ENCODE data around the gene ZFP1.
"Not testable (repeated sequence)": the region's sequence is repeated elsewhere in the genome, so short reads cannot be mapped to it uniquely, and the experiment has no call there.

The ZFP1 gene

DNA sequence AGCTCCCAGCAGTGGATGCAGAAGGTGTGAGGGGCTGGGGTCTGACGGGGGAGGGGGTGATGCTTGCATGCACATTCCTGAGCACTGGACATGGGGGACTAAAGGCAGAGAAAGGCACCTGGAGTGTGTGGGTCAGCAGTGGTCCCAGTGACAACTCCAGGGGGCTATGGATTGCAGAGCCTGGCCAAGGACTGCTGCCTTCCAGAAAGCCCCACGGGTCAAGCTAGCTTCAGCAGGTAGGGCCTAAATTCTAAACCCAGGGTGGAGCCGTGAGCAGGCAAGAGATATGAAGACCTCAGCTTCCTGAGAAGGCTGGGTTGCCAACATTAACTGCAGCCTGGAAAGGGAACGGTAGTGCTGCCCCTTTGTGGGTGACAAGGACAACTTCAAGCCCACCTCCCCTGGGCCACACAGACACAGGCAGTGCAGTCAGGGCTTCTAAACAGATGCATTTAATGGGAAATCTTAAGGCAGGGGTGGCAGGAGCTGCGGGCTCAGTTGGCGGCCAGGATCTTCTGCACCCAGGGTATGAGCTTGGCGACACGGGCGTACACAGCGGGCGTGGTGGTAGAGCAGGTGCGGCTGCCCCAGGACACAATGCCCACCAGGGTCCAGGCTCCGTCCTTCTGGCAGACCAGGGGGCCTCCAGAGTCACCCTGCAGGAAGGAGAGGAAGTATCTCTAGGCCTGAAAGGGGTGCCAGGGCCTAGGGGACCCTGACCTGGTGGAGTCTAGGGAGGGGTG, 55.5 kb downstream of the ZFP1 start:
- no peak for DNase-seq (ENCODE audit: low read depth in 2 of 2)

DNA sequence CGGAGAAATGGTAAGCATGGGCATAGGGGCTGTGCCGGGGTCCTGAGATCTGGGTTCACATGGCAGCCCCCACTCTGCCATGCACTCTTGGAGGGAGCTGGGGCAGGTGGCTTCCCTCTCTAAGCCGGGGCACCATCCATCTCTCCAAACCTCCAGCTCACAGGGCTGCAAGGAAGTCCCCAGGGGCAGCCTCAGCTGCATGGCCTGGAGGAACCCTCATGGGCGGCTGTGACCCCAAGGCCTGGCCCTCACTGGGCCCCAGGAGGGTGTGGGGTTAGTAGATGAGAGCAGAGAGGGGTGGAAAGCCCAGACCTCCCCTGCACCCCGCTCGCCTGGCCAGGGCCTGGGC, 56.1 kb downstream of the ZFP1 start:
- DNase-seq (ENCODE audit: low read depth in 2 of 2) = no peak

DNA sequence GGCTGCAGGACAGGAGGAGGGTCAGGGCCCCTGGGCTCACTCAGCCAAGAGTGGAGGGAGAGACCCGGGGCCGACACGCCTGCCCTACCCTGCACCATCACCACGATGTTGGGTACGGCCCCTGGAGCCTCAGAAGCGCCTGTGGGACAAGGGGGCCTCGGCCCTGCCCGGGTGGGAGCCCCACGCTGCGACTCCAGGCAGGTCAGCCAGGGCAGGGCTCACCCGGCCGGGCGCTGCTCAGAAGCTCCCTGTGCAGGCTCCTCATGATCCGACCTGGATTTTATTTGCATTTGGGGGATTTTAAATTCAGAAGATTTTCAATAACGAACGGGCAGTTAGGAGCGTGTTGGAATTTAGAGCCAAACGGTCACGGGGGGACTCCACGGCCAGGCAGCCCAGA, 56.6 kb downstream of the ZFP1 start:
- DNase-seq (ENCODE audit: low read depth in 2 of 2) = not testable (repeated sequence)

DNA sequence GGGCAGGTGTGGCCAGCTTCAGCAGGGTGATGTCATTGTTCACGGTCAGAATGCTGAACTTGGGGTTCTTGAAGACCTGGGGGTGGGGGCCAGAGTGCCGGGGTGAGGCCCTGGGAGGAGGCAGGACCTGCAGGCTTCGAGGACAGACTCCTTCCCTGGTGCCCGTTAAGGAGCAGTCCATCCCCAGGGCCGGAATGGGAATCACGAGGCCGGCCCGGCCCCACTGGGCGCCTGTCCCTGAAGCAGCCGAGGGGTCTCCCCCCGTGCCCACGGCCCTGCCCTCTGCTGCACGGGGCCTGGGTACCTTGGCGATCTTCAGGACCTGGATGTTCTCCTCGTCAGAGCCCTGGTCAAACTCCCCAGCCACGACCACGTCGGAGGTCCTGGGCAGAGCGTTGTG, 57.1 kb downstream of the ZFP1 start:
- not testable (repeated sequence) for DNase-seq (ENCODE audit: low read depth in 2 of 2)

DNA sequence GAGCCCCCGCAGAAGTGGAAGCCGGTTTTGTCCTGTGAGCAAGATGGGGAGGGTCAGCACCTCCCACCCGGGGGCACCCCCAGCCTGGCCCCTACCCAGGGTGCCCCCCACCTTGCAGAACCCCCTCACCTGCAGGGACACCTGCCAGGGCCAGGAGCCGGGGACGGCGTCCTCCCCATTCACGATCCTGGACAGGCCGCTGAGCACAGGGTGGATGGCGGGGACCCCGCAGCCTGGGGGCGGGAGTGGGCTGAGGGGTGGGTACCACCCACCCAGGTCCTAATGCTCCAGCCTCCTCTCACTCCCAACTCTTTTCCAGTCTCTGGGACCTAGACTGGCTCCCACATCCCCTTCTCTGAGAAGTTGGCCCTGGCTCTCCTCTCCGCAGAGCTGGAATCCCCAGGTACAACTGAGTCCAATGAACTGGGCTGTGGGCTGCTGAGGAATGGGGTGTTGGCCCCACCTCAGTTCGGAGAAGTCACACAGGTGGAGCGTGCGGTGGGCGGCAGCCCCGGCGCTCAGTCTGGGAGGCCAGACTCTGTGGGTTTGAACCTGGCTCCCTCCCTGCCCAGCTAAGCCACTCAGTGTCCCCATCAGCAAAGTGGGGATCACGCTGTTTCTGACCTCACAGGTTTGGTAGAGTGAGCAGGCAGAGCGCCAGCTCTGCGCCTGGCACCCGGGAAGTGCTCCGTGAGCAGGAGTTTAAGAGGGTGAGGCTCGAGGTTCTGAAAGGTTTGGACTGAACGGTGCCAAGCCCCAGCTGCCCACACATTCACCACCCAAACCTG, 57.8 kb downstream of the ZFP1 start:
- DNase-seq (ENCODE audit: low read depth in 2 of 2) = not testable (repeated sequence)

DNA sequence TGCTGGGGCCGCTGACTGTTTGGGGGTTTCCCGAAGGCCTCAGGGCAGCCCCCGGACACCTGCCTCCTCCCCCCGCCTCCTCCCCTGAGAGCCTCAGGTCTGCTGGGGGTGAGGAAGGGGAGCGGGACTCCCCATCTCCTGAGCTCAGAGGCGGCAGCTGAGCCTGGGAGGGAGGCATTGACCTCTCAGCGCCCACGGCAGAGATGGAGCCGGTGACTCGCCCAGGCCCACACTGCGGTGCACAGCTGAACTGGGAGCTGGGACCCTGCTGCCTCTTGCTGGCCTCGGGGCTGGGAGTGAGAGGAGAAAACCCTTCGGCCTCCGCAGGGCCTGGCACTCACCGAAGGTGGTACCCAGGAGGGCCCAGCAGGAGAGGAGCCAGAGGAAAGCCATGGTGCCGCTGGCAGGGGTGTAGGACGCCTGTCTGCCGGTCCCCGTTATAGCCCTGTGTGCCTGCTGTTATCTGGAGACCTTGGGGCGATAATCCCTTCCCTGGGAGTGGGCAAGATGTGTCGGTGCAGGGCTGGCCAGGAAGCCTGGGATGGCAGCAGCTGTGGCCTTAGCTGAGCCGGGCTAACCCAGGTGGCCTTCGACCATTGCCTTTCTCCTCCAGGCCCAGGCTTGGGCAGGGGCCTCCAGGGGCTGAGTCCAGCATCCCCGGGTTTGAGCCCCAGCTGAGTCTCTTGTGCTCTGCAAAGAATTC, 58.6 kb downstream of the ZFP1 start, which contains the start of gene CTRB2:
CTRB2 (minus strand) TSS at position 413 of the 703 bp plus-strand sequence; CDS start at position 393, 20 bp downstream.
- DNase-seq (ENCODE audit: low read depth in 2 of 2) = no peak

DNA sequence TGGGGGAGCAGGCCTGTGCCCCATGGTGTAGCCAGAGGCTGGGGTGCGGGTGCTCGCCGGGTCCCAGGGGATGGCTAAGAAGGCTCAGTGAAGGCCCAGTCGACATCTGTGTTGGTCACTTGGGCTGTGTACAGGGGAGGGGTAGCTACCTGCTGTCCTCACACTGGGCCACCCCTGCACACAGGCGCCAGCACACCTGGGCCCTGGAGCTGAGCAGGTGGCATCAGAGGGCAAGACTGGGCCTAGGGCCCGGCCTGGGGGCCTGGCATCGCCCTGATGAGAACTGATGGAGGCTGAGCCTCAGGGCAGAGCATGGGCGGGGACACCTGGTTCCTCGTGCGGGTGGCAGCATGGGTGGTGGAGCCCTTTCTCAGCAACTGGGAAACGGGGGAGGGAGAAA, 59.5 kb downstream of the ZFP1 start:
- no peak for DNase-seq (ENCODE audit: low read depth in 2 of 2)

DNA sequence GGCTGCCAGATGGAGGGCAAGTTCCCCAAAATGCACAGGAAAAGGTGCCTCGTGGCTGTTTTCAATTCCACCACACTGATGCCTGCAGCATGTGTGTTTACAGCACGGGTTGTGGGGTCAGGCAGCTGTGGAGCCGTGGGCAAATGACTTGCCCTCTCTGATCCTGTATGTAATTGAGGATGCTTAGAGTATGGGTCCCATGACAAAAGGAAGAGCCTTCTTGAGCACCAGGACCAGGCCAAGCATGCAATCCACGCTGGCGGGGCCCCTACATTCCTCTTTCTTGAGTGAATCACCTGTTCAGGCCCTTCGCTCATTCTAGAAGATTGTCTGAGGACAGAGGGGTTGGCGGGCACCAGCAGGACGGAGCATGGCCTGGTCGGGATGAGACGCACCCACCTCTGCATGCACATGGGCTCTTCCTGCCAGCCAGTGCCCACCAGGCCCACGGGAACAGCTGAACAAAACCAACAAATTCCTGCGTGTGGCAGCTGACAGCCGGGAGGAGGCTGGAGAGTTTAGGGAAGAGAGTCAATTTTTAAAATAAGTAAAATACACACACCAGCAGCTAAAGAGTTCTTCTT, 60.0 kb downstream of the ZFP1 start:
- no peak for DNase-seq (ENCODE audit: low read depth in 2 of 2)

DNA sequence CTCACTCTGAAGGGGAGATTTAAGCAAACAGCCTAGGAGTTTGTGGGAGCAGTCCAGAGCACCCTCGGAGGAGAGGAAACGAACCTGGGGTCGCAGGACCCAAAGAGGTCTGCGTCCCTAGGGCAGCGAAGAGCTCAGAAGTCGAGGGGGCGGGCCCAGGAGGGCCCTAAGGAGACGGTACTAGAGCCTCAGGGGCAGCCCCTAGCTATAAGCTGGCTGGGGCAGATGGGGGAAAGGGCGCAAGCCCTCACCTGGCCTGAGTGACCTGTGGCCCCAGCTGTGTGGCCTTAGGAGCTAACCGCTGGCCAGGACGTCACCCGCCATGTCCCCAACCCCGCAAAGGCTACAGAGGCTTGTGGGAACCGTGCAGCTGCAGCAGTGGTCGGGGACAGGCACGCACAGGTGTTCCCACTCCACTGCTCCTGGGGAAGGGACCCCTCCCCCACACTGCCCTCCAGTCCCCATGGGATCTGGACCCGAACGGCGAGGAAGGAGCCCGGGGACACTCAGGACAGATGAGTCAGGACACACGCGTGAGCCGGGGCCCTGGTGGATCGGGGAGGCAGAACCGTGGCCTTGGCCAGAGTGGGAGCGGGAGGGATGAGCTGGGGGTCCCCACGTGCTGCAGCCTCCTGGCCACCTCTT, 60.7 kb downstream of the ZFP1 start:
- no peak for DNase-seq (ENCODE audit: low read depth in 2 of 2)

DNA sequence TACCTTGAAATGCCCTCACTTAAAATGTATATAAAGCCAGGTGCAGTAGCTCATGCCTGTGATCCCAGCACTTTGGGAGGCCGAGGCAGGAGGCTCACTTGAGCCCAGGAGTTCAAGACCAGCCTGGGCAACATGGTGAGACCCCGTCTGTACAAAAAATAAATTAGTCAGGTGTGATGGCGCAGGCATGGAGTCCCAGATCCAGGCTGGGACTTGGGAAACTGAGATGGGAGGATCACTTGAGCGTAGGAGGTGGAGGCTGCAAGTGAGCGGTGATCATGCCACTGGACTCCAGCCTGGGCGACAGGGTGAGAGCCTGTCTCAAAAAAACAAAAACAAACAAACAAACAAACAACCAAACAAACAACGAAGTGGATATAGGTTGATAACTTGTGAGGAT, 61.2 kb downstream of the ZFP1 start:
- DNase-seq (ENCODE audit: low read depth in 2 of 2) = not testable (repeated sequence)

DNA sequence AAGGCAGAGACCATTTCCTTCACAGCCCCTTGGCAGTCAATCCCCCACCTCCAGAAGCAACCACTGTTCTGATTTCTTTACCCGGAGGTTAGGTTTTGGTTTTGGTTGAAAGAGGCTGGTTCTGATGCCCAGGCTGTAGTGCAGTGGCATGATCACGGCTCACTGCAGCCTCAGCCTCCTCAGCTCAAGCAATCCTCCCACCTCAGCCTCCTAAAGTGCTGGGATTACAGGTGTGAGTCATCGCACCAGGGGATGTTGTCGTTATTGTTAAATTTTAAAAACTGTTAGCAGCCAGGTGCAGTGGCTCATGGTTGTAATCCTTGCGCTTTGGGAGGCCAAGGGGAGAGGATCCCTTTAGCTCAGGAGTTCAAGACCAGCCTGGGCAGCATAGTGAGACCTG, 61.6 kb downstream of the ZFP1 start:
- no peak for DNase-seq (ENCODE audit: low read depth in 2 of 2)

DNA sequence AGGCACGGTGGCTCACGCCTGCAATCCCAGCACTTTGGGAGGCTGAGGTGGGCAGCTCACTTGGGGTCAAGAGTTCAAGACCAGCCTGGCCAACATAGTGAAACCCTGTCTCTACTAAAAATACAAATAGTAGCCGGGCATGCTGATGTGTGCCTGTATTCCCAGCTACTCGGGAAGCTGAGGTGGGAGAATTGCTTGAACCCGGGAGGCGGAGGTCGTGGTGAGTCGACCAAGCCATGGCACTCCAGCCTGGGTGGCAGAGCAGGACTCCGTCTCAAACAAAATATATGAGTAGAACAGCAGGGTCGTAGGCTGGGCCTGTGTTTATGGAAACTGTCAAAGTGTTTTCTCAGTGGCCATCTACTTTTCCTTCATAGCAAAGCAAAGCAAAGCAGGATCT, 63.0 kb downstream of the ZFP1 start:
- not testable (repeated sequence) for DNase-seq (ENCODE audit: low read depth in 2 of 2)

DNA sequence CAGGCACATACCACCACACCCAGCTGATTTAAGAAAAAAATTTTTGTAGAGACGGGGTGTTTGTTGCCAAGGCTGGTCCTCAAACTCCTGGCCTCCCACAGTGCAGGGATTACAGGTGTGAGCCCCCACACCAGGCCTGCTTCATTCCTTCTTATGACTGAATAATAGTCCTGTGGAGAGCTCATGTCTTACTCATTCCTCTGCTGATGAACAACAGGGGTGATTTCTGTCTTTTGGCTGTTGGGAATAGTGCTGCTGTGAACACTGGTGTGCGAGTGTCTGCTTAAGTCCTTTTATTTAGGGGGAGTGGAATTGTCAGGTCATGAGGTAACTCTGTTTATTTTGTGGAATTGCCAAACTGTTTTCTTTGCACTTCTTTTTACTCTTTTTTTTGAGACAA, 67.8 kb downstream of the ZFP1 start:
- no peak for DNase-seq (ENCODE audit: low read depth in 2 of 2)

DNA sequence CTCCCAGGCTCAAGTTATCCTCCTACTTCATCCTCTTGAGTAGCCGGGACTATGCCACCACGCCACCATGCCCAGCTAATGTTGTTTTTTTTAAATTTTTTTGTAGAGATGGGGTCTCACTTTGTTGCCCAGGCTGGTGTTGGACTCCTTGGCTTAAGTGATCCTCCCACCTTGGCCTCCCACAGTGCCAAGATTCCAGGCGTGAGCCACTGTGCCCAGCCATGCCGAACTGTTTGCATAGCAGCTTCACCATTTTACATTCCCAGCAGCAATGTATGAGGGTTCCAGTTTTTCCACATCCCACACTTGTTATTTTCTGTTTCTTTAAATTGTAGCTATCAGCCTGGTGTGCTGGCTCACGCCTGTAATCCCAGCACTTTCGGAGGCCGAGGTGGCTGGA, 68.3 kb downstream of the ZFP1 start:
- DNase-seq (ENCODE audit: low read depth in 2 of 2) = no peak

DNA sequence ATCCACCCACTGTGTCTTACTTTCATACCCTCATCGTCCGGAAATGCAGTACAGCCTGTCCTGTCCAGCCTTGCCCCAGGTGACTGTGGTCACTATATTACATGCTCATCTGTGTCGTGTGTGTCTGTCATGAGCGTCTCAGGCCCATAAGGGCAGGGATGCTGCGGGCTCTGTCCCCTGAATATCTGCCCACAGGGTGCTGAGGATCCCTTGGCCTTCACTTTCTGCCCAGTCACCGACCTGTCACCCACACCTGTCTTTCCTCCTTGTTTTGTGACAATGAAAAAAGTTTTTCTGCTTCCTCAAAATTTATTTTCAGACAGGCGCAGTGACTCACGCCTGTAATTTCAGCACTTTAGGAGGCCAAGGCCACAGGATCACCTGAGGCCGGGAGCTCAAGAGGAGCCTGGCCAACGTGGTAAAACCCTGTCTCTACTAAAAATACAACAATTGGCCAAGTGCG, 69.1 kb downstream of the ZFP1 start:
- no peak for DNase-seq (ENCODE audit: low read depth in 2 of 2)

DNA sequence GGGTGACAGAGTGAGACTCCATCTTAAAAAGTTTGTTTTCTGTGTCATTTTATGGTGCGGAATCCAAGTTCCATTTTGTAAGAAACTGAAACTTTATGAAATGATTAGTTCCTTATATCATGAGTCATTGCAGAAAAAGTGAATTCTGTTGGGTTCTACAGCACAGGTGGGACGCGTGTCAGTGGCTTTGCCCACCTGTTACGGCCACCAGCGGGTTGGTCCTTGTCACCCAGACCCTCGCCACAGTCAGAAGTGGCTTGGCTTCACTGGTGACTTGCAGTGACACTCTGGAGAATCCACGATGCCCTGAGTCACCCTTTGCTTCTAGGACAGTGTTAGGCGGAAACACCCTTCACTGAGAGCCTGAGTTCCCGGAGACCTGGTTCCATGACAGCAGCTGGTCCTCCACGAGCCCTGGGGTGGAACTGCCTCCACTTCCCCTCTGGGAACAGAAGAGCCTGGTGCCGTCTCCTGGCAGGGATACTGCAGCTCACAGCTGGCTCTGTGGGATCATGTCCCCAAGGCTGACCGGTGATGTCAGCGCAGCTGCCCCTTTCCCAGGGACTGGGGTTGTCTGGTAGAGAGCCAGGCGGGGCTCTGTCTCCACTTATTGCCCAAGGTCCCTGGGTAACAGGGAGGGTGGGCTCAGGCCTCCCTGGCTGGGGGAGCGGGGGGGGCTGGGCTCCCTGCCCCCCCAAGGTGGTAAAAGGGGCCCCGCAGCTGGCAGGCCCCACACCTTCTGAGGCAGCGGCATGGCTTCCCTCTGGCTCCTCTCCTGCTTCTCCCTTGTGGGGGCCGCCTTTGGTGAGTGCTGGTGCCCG, 70.1 kb downstream of the ZFP1 start, which contains the start of gene CTRB1:
CTRB1 (plus strand) TSS at position 733 of the 821 bp plus-strand sequence; CDS start at position 753, 20 bp downstream.
- DNase-seq (ENCODE audit: low read depth in 2 of 2) = no peak

DNA sequence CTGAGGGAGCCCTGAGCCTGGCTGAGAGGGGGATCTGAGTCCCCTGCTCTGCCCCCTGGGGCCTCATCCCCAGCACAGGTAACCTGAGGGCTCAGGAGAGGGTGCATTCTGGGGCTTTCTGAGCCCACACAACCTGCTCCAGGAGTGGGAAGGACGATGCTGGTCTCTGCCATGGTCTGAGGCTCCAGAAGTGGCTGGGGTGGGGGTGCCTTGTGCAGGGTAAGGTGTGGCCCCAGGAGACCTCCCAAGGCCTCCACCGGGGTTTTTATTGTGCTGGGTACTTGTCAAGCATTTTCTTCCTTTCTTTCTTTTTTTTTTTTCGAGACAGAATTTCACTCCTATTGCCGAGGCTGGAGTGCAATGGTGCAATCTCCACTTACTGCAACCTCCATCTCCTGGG, 70.8 kb downstream of the ZFP1 start:
- DNase-seq (ENCODE audit: low read depth in 2 of 2) = no peak

DNA sequence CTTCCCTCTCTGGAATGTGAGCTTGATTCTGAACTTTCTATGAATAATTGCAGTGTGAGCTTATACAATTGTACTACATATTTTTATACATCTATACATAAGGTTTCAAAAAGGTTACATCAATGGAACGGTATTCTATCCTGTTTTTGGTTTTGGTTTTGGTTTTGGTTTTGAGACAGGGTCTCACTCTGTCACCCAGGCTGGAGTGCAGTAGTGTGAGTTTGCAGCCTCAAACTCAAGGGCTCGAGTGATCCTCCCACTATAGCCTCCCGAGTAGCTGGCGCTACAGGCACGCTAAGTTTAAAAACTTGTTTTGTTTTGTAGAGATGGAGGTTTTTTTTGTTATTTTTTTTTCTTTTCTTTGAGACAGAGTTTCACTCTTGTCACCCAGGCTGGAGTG, 71.5 kb downstream of the ZFP1 start:
- DNase-seq (ENCODE audit: low read depth in 2 of 2) = no peak
